ENCODE data around the gene AGGF1. TPM values are rescaled to one million over a fixed set of nuclear protein-coding genes. Genes with fewer than 3 reads are reported as not detected.

Gene AGGF1
- polyA plus RNA-seq, 1 donor (not counting 4 experiments of a cell fraction or from before 2014, with no cell fraction given), result 20.1 TPM

GRCh38 chr5:77015938-77016569 lies 14.2 kb upstream of the AGGF1 start:
- Histone ChIP-seq H3K36me3 (ENCODE audit: control insufficient read depth in 2 of 2, extremely low read depth in 1 of 2, insufficient read depth in 2 of 2, low read length in 2 of 2) (no peaks in the 10 kb centered on the region), H2AFZ (ENCODE audit: control insufficient read depth, low read length) (no peak overlapping the region), H3K27ac (ENCODE audit: control insufficient read depth, insufficient read depth, low read length) (no peak overlapping the region), H4K20me1 (ENCODE audit: control insufficient read depth, extremely low read depth, insufficient read depth, low read length) (no peaks in the 10 kb centered on the region), H3K9me1 (ENCODE audit: control insufficient read depth, extremely low read depth, insufficient read depth, low read length) (no peaks in the 10 kb centered on the region), H3K9me3 (ENCODE audit: control insufficient read depth, low read depth, low read length) (no peaks in the 10 kb centered on the region), H3K27me3 (ENCODE audit: control insufficient read depth, extremely low read depth, insufficient read depth, low read length) (no peaks in the 10 kb centered on the region), H3K79me2 (ENCODE audit: control insufficient read depth, insufficient read depth, low read length) (no peaks in the 10 kb centered on the region), H3K4me3 (ENCODE audit: control insufficient read depth in 2 of 3, extremely low read depth in 1 of 3, insufficient read depth in 2 of 3, low read depth in 1 of 3, low read length in 3 of 3) (no peak overlapping the region), H3K9ac (ENCODE audit: control insufficient read depth, extremely low read depth, insufficient read depth, low read length) (no peak overlapping the region), H3K4me2 (ENCODE audit: control insufficient read depth, extremely low read depth, insufficient read depth, low read depth, low read length) (no peak overlapping the region), H3K4me1 (ENCODE audit: control insufficient read depth, extremely low read depth, insufficient read depth, low read length) (no peaks in the 10 kb centered on the region)
- dilution Hi-C loops (cut with MboI; ENCODE audit: extremely low pct_ligation_motif_present, low sequenced_read_pairs), result no loop called here
- no peak for TF ChIP-seq EZH2 (IDR thresholded peaks at IDR 0.05; ENCODE audit: low read length)
- TF ChIP-seq CTCF (optimal IDR thresholded peaks at IDR 0.05 in 1 of 3, IDR thresholded peaks at IDR 0.05 in 1 of 3, conservative IDR thresholded peaks at IDR 0.05 in 1 of 3; ENCODE audit: extremely low read depth in 1 of 3, insufficient read depth in 2 of 3, low read length in 3 of 3), result peak in 2 of 3 experiments; percentile 16 to 23
- DNase-seq (ENCODE audit: low read depth, low spot score) (no peak), FAIRE-seq (peak; percentile 36)

GRCh38 chr5:77016962-77017361 lies 13.2 kb upstream of the AGGF1 start:
- H3K9ac ChIP-seq (ENCODE audit: control insufficient read depth, extremely low read depth, insufficient read depth, low read length), result no peak overlapping the region
- H3K4me2 ChIP-seq (ENCODE audit: control insufficient read depth, extremely low read depth, insufficient read depth, low read depth, low read length), result no peak overlapping the region
- no peaks in the 10 kb centered on the region for H3K36me3 ChIP-seq (ENCODE audit: control insufficient read depth in 2 of 2, extremely low read depth in 1 of 2, insufficient read depth in 2 of 2, low read length in 2 of 2)
- dilution Hi-C loops (cut with MboI; ENCODE audit: extremely low pct_ligation_motif_present, low sequenced_read_pairs), result no loop called here
- no peaks in the 10 kb centered on the region for H3K9me3 ChIP-seq (ENCODE audit: control insufficient read depth, low read depth, low read length)
- no peaks in the 10 kb centered on the region for H4K20me1 ChIP-seq (ENCODE audit: control insufficient read depth, extremely low read depth, insufficient read depth, low read length)
- DNase-seq (ENCODE audit: low read depth, low spot score) (no peak), FAIRE-seq (no peak)
- TF ChIP-seq CTCF (optimal IDR thresholded peaks at IDR 0.05 in 1 of 3, IDR thresholded peaks at IDR 0.05 in 1 of 3, conservative IDR thresholded peaks at IDR 0.05 in 1 of 3; ENCODE audit: extremely low read depth in 1 of 3, insufficient read depth in 2 of 3, low read length in 3 of 3) (no peak), EZH2 (IDR thresholded peaks at IDR 0.05; ENCODE audit: low read length) (no peak)
- H3K4me3 ChIP-seq (ENCODE audit: control insufficient read depth in 2 of 3, extremely low read depth in 1 of 3, insufficient read depth in 2 of 3, low read depth in 1 of 3, low read length in 3 of 3), result no peak overlapping the region
- no peaks in the 10 kb centered on the region for H3K79me2 ChIP-seq (ENCODE audit: control insufficient read depth, insufficient read depth, low read length)
- no peaks in the 10 kb centered on the region for H3K27me3 ChIP-seq (ENCODE audit: control insufficient read depth, extremely low read depth, insufficient read depth, low read length)
- no peaks in the 10 kb centered on the region for H3K4me1 ChIP-seq (ENCODE audit: control insufficient read depth, extremely low read depth, insufficient read depth, low read length)
- no peak overlapping the region for H2AFZ ChIP-seq (ENCODE audit: control insufficient read depth, low read length)
- no peak overlapping the region for H3K27ac ChIP-seq (ENCODE audit: control insufficient read depth, insufficient read depth, low read length)
- H3K9me1 ChIP-seq (ENCODE audit: control insufficient read depth, extremely low read depth, insufficient read depth, low read length), result no peaks in the 10 kb centered on the region
